ENCODE measurements around the gene DCC.

DCC gene

DNA sequence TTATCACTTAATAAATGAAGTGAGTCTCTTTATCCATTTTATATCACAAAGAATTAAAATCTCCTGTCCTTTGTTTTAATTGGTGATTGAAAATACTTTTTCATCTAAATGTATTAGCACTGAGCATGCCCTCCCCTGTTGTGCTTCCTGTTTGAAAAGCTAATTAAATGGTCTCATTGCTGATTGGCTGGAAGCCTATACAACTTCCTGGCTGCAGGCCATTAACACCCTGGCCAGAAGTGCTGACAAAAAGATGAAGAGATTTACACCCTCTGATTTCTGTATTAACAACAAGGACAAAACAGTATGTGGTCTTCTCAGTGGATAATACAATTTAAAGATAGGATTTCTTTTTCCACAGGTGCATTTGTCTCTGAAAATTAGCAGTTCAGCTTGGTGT, 548.0 kb downstream of the DCC start:
- H3K4me3 ChIP-seq (ENCODE audit: low read length) = no peak overlapping the region
- no peak for TF ChIP-seq CTCF (conservative IDR thresholded peaks at IDR 0.05; ENCODE audit: low read length)
- DNase-seq (ENCODE audit: low read depth) = no peak

DNA sequence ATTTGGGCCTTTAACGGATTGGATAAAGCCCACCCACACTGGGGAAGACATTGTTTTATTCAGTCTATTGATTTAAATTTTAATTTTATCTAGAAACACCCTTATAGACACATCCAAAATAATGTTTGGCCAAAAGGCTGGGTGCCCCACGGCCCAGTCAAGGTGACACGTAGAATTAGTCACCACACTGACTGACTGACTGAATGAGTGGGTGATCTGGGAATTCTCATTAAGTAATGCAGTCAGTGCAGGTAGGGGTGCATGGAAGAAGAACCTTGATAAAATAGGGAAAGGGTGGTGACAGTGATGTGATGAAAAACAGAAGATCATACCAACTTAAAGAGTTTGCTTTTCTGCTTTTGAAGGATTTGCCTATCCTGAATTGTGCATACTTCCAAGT, 554.8 kb downstream of the DCC start:
- no peak for TF ChIP-seq CTCF (conservative IDR thresholded peaks at IDR 0.05; ENCODE audit: low read length)
- no peak for DNase-seq (ENCODE audit: low read depth)
- no peak overlapping the region for H3K4me3 ChIP-seq (ENCODE audit: low read length)

DNA sequence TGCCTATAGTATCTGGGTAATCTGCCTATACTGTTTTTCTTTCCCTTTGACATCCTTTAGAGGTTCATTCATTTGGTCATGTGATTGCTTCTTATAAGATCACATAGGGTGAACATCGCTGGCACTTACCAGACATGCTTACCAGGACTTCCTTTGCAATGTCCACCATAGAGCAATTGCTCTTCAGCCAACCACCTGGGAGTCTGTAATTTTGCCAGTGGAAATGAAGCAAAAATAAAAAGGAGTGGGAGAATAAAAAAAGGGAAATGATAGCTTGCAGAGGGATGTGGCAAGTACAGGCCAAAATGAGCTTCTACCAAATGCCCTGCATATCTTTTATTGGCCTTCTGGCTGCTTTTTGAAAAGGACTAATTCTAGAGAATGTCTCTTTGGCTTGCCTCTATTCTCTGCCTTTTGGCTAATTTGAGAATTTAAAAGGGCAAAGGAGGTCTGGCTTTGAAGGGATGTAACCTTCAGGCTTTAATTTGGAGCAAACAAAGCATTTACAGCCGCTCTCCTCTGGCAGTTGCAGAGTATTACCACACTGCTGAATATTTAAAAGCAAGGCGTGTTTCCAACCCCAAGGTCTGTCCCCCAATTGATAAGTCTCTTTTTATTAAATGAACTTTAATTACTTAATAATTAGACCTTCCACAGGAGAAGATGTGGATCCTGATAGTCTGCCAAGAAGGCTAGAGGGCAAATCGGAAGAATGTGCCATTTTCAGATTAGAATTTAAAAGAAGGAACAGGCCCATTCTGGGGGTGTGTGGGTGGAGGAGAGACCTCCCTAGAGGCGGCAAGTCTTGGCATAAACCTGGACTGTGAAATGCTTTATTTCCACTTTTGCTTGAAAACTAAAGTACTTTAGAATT, 557.9 kb downstream of the DCC start:
- no peak for DNase-seq (ENCODE audit: low read depth)
- no peak overlapping the region for H3K4me3 ChIP-seq (ENCODE audit: low read length)
- no peak for TF ChIP-seq CTCF (conservative IDR thresholded peaks at IDR 0.05; ENCODE audit: low read length)

- no peak for DNase-seq (ENCODE audit: low read depth)
- no peak overlapping the region for H3K4me3 ChIP-seq (ENCODE audit: low read length)
- TF ChIP-seq CTCF (conservative IDR thresholded peaks at IDR 0.05; ENCODE audit: low read length) = no peak
Measured at GRCh38 chr18:52898485-52899058, 558.6 kb downstream of the DCC start.

DNA sequence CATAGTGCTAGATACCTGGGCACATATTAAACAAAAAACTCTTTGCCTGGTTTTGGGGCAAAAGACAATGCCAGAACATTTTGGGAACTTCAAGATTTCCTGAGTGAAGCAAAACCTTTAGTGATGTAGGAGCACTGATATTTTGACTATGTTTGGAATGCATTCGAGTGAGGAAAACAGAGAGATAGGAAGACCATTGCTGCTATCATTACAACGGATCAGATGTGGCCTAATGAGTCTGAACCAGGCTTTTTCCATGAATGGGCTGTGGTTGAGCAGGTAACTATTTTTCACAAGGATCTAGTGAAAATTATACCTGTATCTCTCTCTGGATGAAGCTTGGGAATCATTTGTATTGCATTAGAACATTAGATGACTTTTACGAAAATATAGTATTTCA, 562.2 kb downstream of the DCC start:
- no peak overlapping the region for H3K4me3 ChIP-seq (ENCODE audit: low read length)
- no peak for TF ChIP-seq CTCF (conservative IDR thresholded peaks at IDR 0.05; ENCODE audit: low read length)

DNA sequence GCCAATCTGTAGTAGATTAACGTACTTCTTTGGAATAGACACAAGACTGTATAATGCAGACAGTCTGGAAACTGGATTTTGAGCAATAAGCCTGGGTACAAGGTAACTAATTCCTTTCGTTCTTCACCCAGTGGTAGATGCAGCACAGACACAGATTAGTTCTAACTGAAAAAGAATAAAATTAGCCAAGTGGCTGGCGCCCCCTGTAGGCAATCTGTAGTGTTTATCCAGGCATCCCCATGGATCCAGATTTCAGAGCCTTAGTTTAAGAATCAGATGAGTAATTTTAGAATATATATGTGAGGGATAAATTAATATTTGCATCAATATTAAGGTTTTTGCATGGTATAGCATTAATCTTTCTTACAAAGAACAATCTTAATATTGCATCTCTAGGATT, 563.9 kb downstream of the DCC start:
- TF ChIP-seq CTCF (conservative IDR thresholded peaks at IDR 0.05; ENCODE audit: low read length) = peak; percentile 35
- DNase-seq (ENCODE audit: low read depth) = peak; percentile 2
- H3K4me3 ChIP-seq (ENCODE audit: low read length) = no peak overlapping the region

More for the DNA sequence above, 562.2 kb downstream of the DCC start:
- no peak for DNase-seq (ENCODE audit: low read depth)

Measured in AG10803 (cell line).